Left kidney (tissue), 2 donors: ENCODE results near the gene KRT20. TPM values are rescaled to one million over a fixed set of nuclear protein-coding genes. Genes with fewer than 3 reads are reported as not detected.
"Not testable (repeated sequence)": the region's sequence is repeated elsewhere in the genome, so short reads cannot be mapped to it uniquely, and the experiment has no call there.

Experiments used
- DNase-seq: peaks from one replicate; pipeline ENCODE4 v3.0.0-alpha.2; 2013
- polyA plus RNA-seq: library from polyadenylated mRNA; unstranded; fragments of 120-200 nt; gene quantifications from one replicate; pipeline ENCODE4 v1.2.1, GENCODE V29; 2013; ENCODE audit not compliant: insufficient read length

Gene KRT20
- polyA plus RNA-seq, 1 donor = 0.33 TPM

- no peak for DNase-seq
These were observed 11.9 kb upstream of the KRT20 start for GRCh38 chr17:40896916-40897455.

- DNase-seq = no peak
These were observed 10.2 kb upstream of the KRT20 start for GRCh38 chr17:40895106-40895730.

- no peak for DNase-seq
These were observed 3.2 kb upstream of the KRT20 start for GRCh38 chr17:40888196-40888720.

DNA sequence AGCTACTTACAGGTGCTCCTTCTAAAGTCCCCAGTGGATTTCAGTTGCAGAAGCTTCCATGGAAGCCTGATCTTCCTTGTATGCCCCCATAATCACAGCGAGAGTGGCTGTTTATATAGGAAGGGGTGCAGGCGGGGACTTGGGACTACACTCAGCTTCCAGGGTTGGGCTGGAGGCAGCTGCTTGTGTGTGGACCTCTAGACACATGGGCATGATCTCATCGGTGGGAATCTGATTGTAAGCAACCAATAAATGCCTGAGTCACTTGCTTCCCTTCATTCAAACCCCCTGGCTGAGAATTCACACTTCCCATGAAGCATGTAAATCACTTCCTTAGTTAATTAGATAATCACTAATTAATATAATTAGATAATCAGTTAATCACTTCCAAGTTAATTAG lies 1.0 kb upstream of the KRT20 start:
- DNase-seq = no peak

GRCh38 chr17:40883626-40884334 lies 1.3 kb downstream of the KRT20 start:
- DNase-seq = no peak

- no peak for DNase-seq
These were observed 2.0 kb downstream of the KRT20 start for GRCh38 chr17:40883031-40883430.

- DNase-seq = no peak
These were observed 6.0 kb downstream of the KRT20 start for GRCh38 chr17:40879026-40879425.

DNA sequence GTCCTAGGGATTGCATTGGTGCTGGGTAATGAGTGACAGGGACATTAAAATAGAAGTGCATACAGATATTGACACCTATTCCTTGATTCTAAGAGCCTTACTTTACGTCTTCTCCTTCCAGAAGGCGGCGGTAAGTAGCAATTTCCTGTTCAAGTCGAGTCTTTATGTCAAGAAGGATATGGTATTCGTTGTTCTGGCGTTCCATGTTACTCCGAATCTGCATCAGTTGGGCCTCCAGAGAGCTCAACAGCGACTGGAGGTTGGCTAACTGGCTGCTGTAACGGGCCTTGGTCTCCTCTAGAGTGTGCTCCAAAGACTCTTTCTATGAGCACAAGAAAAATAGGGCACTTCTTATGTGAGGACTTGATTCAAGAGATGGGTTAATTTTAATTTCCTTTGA lies 7.0 kb downstream of the KRT20 start:
- DNase-seq = no peak

GRCh38 chr17:40873801-40874200 lies 11.2 kb downstream of the KRT20 start:
- DNase-seq = no peak

DNA sequence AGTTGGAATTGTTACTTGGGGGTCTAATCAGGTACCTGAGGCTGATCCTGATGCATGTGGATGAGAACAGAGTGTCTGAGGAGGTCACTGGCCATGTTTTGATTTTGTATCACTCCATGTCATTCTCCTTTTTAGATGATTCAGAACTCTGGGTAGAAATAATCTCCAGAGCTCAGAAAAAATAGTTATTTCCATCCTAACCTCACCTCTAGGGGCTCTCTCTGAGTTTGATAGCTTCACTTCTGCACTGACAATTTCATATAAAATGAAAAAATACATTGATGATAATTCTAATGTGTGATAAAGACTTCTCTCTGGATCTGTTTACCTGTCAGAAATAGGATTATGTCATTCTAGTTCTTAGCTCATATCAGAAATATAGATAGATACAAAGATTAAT lies 11.8 kb downstream of the KRT20 start:
- no peak for DNase-seq

- DNase-seq = no peak
These were observed 12.6 kb downstream of the KRT20 start for GRCh38 chr17:40872416-40872815.

- no peak for DNase-seq
These were observed 13.7 kb downstream of the KRT20 start for GRCh38 chr17:40871316-40871715.

- no peak for DNase-seq
These were observed 14.9 kb downstream of the KRT20 start for GRCh38 chr17:40870136-40870535.

DNA sequence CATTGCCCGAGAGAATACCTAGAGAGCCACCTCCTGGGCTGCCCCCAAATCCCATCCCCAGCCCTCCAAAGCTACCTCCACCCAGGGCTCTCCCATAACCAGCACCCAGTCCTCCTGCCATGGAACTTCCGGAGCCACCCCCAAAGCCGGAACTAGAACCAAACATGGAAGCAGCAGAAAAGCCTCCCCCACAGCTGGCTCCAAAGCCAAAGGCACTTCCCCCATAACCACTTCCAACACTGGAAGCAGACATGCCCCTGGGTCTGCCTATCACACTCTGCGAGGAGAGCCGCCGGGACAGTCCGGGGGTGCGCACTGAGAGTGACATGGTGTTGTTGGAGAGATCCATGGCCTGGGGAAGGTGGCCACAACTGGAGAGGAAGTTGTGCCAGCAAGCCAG lies 18.2 kb downstream of the KRT20 start, which contains the start of gene KRT12:
TSS of gene KRT12 (minus strand) at position 386 of the 400 bp plus-strand sequence. CDS start at position 349, 37 bp downstream.
- no peak for DNase-seq

DNA sequence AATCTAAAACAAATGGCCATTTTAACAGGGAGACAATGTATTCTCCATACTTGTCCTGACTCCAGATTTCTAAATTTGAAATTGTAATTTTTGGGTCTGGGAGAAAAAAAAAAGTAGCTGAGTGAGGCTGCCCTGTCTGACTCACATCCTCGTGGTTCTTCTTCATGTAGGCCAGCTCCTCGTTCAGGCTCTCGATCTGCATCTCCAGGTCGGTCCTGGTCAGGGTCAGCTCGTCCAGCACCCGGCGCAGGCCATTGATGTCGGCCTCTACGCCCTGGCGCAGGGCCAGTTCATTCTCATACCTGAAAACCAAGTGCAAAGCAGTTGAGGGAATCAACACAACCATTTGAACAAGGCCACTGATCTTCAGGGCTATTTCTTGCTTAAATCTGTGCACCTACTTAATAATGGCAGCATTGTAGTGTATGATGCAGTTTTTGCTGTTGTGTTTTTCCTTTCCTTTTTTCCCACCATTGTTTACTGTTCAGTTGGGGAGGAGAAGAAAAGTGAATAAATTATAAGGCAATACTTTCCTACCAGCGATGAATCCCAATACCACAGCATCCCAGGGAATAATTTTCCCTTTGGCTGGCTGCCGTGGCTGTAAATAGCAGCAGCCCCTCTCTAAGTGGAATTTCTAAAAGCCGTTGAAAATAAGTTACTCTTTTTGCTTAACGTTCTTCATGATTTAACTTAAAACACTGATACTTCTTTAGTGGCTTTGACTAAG lies 20.2 kb downstream of the KRT20 start:
- DNase-seq = no peak

DNA sequence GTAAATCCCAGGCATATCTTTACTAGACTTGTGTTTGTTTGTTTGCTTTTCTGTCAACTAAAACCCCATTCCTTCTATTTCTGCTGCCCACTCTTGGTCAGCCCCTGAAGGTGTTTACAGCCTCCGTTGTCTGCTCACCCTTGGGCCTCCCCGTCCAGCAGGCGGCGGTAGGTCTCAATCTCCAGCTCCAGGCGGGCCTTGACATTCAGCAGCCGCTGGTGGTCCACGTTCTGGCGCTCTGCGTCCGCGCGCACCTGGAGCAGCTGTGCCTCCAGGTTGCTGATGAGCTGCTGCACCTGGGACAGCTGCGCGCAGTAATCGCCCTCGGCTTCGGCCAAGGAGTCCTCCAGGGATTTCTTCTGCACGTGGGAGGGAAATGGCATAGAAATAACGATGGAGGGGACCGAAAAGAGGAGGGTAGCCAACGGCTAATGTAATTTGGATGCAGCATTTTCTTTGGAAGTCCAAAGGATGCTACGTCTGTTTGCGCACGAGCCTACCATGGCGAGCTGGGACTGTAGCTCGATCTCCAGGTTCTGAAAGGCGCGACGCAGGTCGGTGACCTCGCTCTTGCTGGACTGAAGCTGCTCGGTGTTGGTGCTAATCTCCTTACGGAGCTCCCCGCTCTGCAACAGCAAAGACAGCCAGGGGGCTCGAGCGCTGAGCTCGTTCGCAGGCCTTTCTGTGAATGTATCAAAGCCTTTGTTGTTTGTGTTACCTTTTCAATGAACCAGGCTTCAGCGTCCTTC lies 21.9 kb downstream of the KRT20 start:
- no peak for DNase-seq

- no peak for DNase-seq
These were observed 25.5 kb downstream of the KRT20 start for GRCh38 chr17:40859536-40859935.

DNA sequence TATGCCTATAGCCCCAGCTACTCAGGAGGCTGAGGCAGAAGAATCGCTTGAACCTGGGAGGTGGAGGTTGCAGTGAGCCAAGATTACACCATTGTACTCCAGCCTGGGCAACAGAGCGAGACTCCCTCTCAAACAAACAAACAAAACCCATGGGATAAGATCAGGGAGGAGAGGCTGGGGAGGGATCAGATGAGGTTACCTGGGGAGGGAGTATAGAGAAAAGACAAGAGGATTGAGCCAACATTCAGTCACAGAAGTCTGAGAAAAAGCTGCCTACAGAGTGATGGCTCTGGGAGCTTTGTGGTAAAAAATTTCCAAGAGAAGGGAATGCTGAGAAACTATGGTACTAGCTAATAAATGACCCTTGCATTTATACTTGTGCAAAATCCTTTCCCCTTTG lies 26.4 kb downstream of the KRT20 start:
- DNase-seq = not testable (repeated sequence)

- no peak for DNase-seq
These were observed 27.5 kb downstream of the KRT20 start for GRCh38 chr17:40857535-40857934.

DNA sequence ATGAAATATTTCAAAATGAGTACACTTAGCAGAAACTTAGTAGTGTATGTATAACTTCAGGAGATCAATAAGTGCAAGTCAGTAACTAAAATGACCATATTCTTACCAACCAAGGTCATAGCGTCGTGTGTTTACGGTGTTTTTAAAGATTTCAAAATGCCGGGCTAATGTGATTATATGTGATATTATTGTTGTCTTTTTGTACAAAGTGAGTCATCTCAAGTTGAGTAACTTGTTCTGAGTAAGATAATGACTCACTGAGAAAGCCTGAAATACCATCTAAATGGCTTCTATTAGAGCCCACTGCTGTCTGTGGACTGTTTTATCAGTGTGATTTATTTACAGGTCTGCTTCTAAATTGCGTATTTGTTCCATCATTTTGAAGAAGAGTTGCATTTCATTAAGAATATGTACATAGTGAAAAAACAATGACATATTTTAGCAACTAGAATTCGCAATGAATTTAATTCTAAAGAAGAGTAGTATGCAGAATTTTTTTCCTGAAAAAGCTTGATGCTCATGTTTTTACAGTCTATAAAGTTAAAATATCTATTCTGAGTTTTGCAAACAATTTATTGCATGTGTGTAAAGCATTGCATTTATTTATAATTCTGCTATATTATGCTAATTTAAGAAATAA lies 30.7 kb downstream of the KRT20 start:
- no peak for DNase-seq

- no peak for DNase-seq
These were observed 32.7 kb downstream of the KRT20 start for GRCh38 chr17:40852364-40852763.
